HG03432 (cell line): ENCODE measurements around the gene IQGAP2.

Experiments used
- ATAC-seq: cut with Tn5 transposase; IDR thresholded peaks from one replicate; pipeline ENCODE4 v1.9.1; 2021; ENCODE audit warnings: mild to moderate bottlenecking, moderate library complexity; ENCODE audit not compliant: unreplicated experiment

IQGAP2 gene

GRCh38 chr5:76560952-76561891, 158.1 kb downstream of the IQGAP2 start:
- no peak for ATAC-seq

GRCh38 chr5:76561959-76562358, 158.9 kb downstream of the IQGAP2 start:
- ATAC-seq = no peak

GRCh38 chr5:76565009-76565408, 161.9 kb downstream of the IQGAP2 start:
- ATAC-seq = no peak

GRCh38 chr5:76570153-76570552, 167.1 kb downstream of the IQGAP2 start:
- no peak for ATAC-seq

GRCh38 chr5:76571559-76571958, 168.5 kb downstream of the IQGAP2 start:
- no peak for ATAC-seq

- no peak for ATAC-seq
Measured at GRCh38 chr5:76576450-76576849, 173.4 kb downstream of the IQGAP2 start.

GRCh38 chr5:76576996-76577395, 173.9 kb downstream of the IQGAP2 start:
- ATAC-seq = no peak

GRCh38 chr5:76579166-76579937, 176.3 kb downstream of the IQGAP2 start:
- ATAC-seq = no peak

- ATAC-seq = no peak
Measured at GRCh38 chr5:76580981-76581380, 177.9 kb downstream of the IQGAP2 start.

GRCh38 chr5:76582230-76583162, 179.4 kb downstream of the IQGAP2 start:
- ATAC-seq = peak; percentile 96

GRCh38 chr5:76583163-76584047, 180.3 kb downstream of the IQGAP2 start:
- ATAC-seq = no peak

- ATAC-seq = no peak
Measured at GRCh38 chr5:76585783-76586217, 182.7 kb downstream of the IQGAP2 start.

GRCh38 chr5:76586531-76586930, 183.4 kb downstream of the IQGAP2 start:
- ATAC-seq = no peak

- ATAC-seq = peak; percentile 95
Measured at GRCh38 chr5:76590027-76590426, 186.9 kb downstream of the IQGAP2 start.

GRCh38 chr5:76591366-76591765, 188.3 kb downstream of the IQGAP2 start:
- ATAC-seq = no peak

GRCh38 chr5:76592692-76593091, 189.6 kb downstream of the IQGAP2 start:
- ATAC-seq = no peak

- no peak for ATAC-seq
Measured at GRCh38 chr5:76594107-76594506, 191.0 kb downstream of the IQGAP2 start.

- no peak for ATAC-seq
Measured at GRCh38 chr5:76595755-76596481, 192.8 kb downstream of the IQGAP2 start.

- no peak for ATAC-seq
Measured at GRCh38 chr5:76598531-76598930, 195.4 kb downstream of the IQGAP2 start.
